H9 (cell line): ENCODE measurements around the gene ARHGEF12. TPM values are rescaled to one million over a fixed set of nuclear protein-coding genes. Genes with fewer than 3 reads are reported as not detected.

Experiments
- DNase-seq: peaks from one replicate; pipeline ENCODE4 v3.0.0-alpha.2; 2017
- H2AFZ ChIP-seq: one replicate; pipeline ENCODE4 v1.6.1; 2013; ENCODE audit warnings: mild to moderate bottlenecking, low read length, control low read depth, moderate library complexity
- H2AK5ac ChIP-seq: 2 replicates; pipeline ENCODE4 v1.6.1; 2013; ENCODE audit warnings: low read length, control low read depth, mixed read lengths; ENCODE audit not compliant: insufficient read length
- H2BK120ac ChIP-seq: one replicate; pipeline ENCODE4 v1.6.1; 2013; ENCODE audit warnings: low read depth, mild to moderate bottlenecking, low read length, control low read depth, inconsistent platforms; ENCODE audit not compliant: poor library complexity, severe bottlenecking
- H2BK12ac ChIP-seq: 2 replicates; pipeline ENCODE4 v1.6.1; 2013; ENCODE audit warnings: low read length, control low read depth, mixed read lengths, low read depth; ENCODE audit not compliant: insufficient read length
- H2BK15ac ChIP-seq: 2 replicates; pipeline ENCODE4 v1.6.1; 2013; ENCODE audit warnings: low read depth, low read length, control low read depth
- H2BK20ac ChIP-seq: one replicate; pipeline ENCODE4 v1.6.1; 2013; ENCODE audit warnings: low read depth, mild to moderate bottlenecking, low read length, control low read depth, inconsistent platforms; ENCODE audit not compliant: poor library complexity, severe bottlenecking
- H2BK5ac ChIP-seq: 2 replicates; pipeline ENCODE4 v1.6.1; 2013; ENCODE audit warnings: low read length, control low read depth, mixed read lengths; ENCODE audit not compliant: insufficient read length
- H3K14ac ChIP-seq: 2 replicates; pipeline ENCODE4 v1.6.1; 2013; ENCODE audit warnings: low read length, control low read depth; ENCODE audit not compliant: insufficient read depth
- H3K18ac ChIP-seq: 2 replicates; pipeline ENCODE4 v1.6.1; 2013; ENCODE audit warnings: low read depth, mild to moderate bottlenecking, mixed read lengths, low read length, control low read depth; ENCODE audit not compliant: insufficient read length
- H3K23ac ChIP-seq: 2 replicates; pipeline ENCODE4 v1.6.1; 2013; ENCODE audit warnings: low read length, control low read depth, mixed read lengths, low read depth; ENCODE audit not compliant: insufficient read length
- H3K23me2 ChIP-seq: 2 replicates; pipeline ENCODE4 v1.6.1; 2013; ENCODE audit warnings: low read depth, mild to moderate bottlenecking, mixed read lengths, low read length, control low read depth; ENCODE audit not compliant: insufficient read length, poor library complexity, severe bottlenecking
- H3K27ac ChIP-seq: 2 replicates; pipeline ENCODE4 v1.5.1; 2013; ENCODE audit warnings: low read length, control low read depth, mixed read lengths, low read depth; ENCODE audit not compliant: insufficient read length
- H3K27me3 ChIP-seq: 2 replicates; pipeline ENCODE4 v1.6.1; 2013; ENCODE audit warnings: low read length, control low read depth, inconsistent platforms; ENCODE audit not compliant: insufficient read depth
- H3K4ac ChIP-seq: 2 replicates; pipeline ENCODE4 v1.6.1; 2013; ENCODE audit warnings: low read depth, mild to moderate bottlenecking, control low read depth, inconsistent platforms, low read length, moderate library complexity
- H3K4me1 ChIP-seq: 2 replicates; pipeline ENCODE4 v1.6.1; 2013; ENCODE audit warnings: low read length, control low read depth, inconsistent platforms; ENCODE audit not compliant: insufficient read depth
- H3K4me2 ChIP-seq: 2 replicates; pipeline ENCODE4 v1.6.1; 2013; ENCODE audit warnings: low read length, control low read depth, mixed read lengths; ENCODE audit not compliant: insufficient read length, insufficient read depth
- H3K56ac ChIP-seq: 2 replicates; pipeline ENCODE4 v1.6.1; 2013; ENCODE audit warnings: low read depth, mild to moderate bottlenecking, mixed read lengths, low read length, control low read depth; ENCODE audit not compliant: insufficient read length
- H3K79me1 ChIP-seq: 2 replicates; pipeline ENCODE4 v1.6.1; 2013; ENCODE audit warnings: low read depth, mild to moderate bottlenecking, moderate library complexity, low read length, control low read depth, inconsistent platforms; ENCODE audit not compliant: insufficient read depth, poor library complexity, severe bottlenecking
- H3K79me2 ChIP-seq: 2 replicates; pipeline ENCODE4 v1.6.1; 2013; ENCODE audit warnings: low read length, control low read depth, inconsistent platforms; ENCODE audit not compliant: insufficient read depth
- H3K9ac ChIP-seq: 2 replicates; pipeline ENCODE4 v1.6.1; 2013; ENCODE audit warnings: low read length, control low read depth, mixed read lengths; ENCODE audit not compliant: insufficient read length; ENCODE audit errors: extremely low read depth
- H3K9me3 ChIP-seq: one replicate; pipeline ENCODE4 v1.6.1; 2013; ENCODE audit warnings: low read depth, low read length, inconsistent platforms; ENCODE audit not compliant: control insufficient read depth
- H3T11ph ChIP-seq: one replicate; pipeline ENCODE4 v1.6.1; 2013; ENCODE audit warnings: mild to moderate bottlenecking, low read length, control low read depth, inconsistent platforms
- H4K20me1 ChIP-seq: one replicate; pipeline ENCODE4 v1.6.1; 2013; ENCODE audit not compliant: control insufficient read depth, insufficient read length, insufficient read depth
- H4K5ac ChIP-seq: 2 replicates; pipeline ENCODE4 v1.6.1; 2013; ENCODE audit warnings: low read depth, mild to moderate bottlenecking, mixed read lengths, low read length, control low read depth; ENCODE audit not compliant: insufficient read length
- H4K8ac ChIP-seq: replicated peaks from 2 replicates; pipeline ENCODE4 v1.6.1; 2013; ENCODE audit warnings: low read length, control low read depth, mixed read lengths, low read depth; ENCODE audit not compliant: insufficient read length
- H4K91ac ChIP-seq: 2 replicates; pipeline ENCODE4 v1.6.1; 2013; ENCODE audit warnings: low read depth, mild to moderate bottlenecking, moderate library complexity, mixed read lengths, low read length, control low read depth; ENCODE audit not compliant: insufficient read length
- H3K27ac Mint-ChIP-seq, 3 experiments: 2 replicates in 2 of 3; 3 replicates in 1 of 3; pipeline ENCODE4 v1.8.0; 2020 to 2021; ENCODE audit warnings: mixed read lengths in 3 of 3, mild to moderate bottlenecking in 1 of 3, moderate library complexity in 1 of 3
- H3K27me3 Mint-ChIP-seq: 2 replicates; pipeline ENCODE4 v1.8.0; 2021; ENCODE audit warnings: low read depth, mild to moderate bottlenecking, moderate library complexity, mixed read lengths
- H3K36me3 Mint-ChIP-seq, 3 experiments: 2 replicates in 2 of 3; 3 replicates in 1 of 3; pipeline ENCODE4 v1.8.0; 2020 to 2021; ENCODE audit warnings: low read depth in 3 of 3, mixed read lengths in 3 of 3; ENCODE audit not compliant: insufficient read depth in 1 of 3
- H3K4me1 Mint-ChIP-seq, 2 experiments: 2 replicates each; pipeline ENCODE4 v1.8.0; 2020; ENCODE audit warnings: mixed read lengths in 2 of 2
- H3K4me3 Mint-ChIP-seq, 2 experiments: 2 replicates in 1 of 2; 3 replicates in 1 of 2; pipeline ENCODE4 v1.8.0; 2020 to 2021; ENCODE audit warnings: mild to moderate bottlenecking in 2 of 2, mixed read lengths in 2 of 2, moderate library complexity in 1 of 2
- H3K9me3 Mint-ChIP-seq, 2 experiments: 2 replicates in 1 of 2; 3 replicates in 1 of 2; pipeline ENCODE4 v1.8.0; 2020; ENCODE audit warnings: mild to moderate bottlenecking in 2 of 2, mixed read lengths in 2 of 2, moderate library complexity in 1 of 2
- WGBS: extraction: QIAGEN DNeasy Blood & Tissue Kit; methylation state at CpG from one replicate; pipeline ENCODE4 v1.1.7; 2013; ENCODE audit warnings: missing lambda C conversion rate, low lambda C conversion rate, mixed read lengths; ENCODE audit not compliant: insufficient read length; ENCODE audit errors: extremely low coverage; 5-methylcytosine and 5-hydroxymethylcytosine counted together
- total RNA-seq: library from RNA; stranded (reverse); gene quantifications from 2 replicates; pipeline ENCODE4 v1.2.1, GENCODE V29; 2021
- TF ChIP-seq, protein P1 (sequence below): fragments of 200-600 bp; sonication (generic); conservative IDR thresholded peaks from 3 replicates; pipeline ENCODE4 v1.8.0; 2021; ENCODE audit warnings: antibody characterized with exemption, mild to moderate bottlenecking

The ARHGEF12 gene
- total RNA-seq, 1 experiment from 2014 or later = 27.0 TPM

DNA sequence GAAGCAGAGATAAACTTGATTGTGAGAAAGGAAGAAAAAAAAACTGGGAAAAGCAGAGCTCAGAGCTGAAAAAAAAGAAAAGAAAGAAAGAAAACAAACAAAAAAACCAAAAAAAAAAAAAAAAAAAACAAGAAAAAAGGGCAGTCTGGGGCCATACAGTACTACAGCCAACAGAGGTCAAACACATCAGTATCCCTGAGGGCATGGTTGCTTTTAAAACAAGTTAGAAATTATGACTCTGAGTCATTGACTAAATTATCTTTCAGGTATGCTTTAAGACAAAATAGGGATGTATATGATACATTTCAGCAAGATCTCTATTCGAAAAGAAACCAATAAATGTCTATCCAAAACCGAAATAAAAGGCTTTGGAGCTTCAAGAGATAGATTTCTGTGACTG, 48.2 kb upstream of the ARHGEF12 start:
- no peak overlapping the region for H3T11ph ChIP-seq
- H2BK12ac ChIP-seq = no peak overlapping the region
- no peak overlapping the region for H2AK5ac ChIP-seq
- H2BK120ac ChIP-seq = no peak overlapping the region
- no peaks in the 10 kb centered on the region for H4K20me1 ChIP-seq
- H2BK5ac ChIP-seq = no peak overlapping the region
- no peaks in the 10 kb centered on the region for H3K79me1 ChIP-seq
- TF ChIP-seq, protein P1, sequence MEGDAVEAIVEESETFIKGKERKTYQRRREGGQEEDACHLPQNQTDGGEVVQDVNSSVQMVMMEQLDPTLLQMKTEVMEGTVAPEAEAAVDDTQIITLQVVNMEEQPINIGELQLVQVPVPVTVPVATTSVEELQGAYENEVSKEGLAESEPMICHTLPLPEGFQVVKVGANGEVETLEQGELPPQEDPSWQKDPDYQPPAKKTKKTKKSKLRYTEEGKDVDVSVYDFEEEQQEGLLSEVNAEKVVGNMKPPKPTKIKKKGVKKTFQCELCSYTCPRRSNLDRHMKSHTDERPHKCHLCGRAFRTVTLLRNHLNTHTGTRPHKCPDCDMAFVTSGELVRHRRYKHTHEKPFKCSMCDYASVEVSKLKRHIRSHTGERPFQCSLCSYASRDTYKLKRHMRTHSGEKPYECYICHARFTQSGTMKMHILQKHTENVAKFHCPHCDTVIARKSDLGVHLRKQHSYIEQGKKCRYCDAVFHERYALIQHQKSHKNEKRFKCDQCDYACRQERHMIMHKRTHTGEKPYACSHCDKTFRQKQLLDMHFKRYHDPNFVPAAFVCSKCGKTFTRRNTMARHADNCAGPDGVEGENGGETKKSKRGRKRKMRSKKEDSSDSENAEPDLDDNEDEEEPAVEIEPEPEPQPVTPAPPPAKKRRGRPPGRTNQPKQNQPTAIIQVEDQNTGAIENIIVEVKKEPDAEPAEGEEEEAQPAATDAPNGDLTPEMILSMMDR = no peak
- no peak overlapping the region for H3K4ac ChIP-seq
- H3K9ac ChIP-seq = no peak overlapping the region
- H3K4me2 ChIP-seq = no peak overlapping the region
- H4K5ac ChIP-seq = no peak overlapping the region
- Mint-ChIP-seq H3K4me3 (no peak overlapping the region), H3K27ac (no peak overlapping the region), H3K36me3 (no peaks in the 10 kb centered on the region), H3K9me3 (no peaks in the 10 kb centered on the region), H3K27me3 (peaks cover 16% of the 10 kb centered on the region), H3K4me1 (peaks cover 15% of the 10 kb centered on the region in 2 experiments)
- no peak for DNase-seq
- H3K14ac ChIP-seq = no peak overlapping the region
- no peak overlapping the region for H2AFZ ChIP-seq
- no peaks in the 10 kb centered on the region for H3K9me3 ChIP-seq
- no peak overlapping the region for H4K8ac ChIP-seq
- H2BK20ac ChIP-seq = no peak overlapping the region
- no CpG with 5 or more reads among the region's 2 CpGs for WGBS
- H3K79me2 ChIP-seq = no peaks in the 10 kb centered on the region
- H3K4me1 ChIP-seq = no peaks in the 10 kb centered on the region
- no peak overlapping the region for H3K56ac ChIP-seq
- H3K23me2 ChIP-seq = no peaks in the 10 kb centered on the region
- H3K27ac ChIP-seq = no peak overlapping the region
- H3K27me3 ChIP-seq = no peaks in the 10 kb centered on the region
- no peak overlapping the region for H3K23ac ChIP-seq
- H3K18ac ChIP-seq = no peak overlapping the region
- H2BK15ac ChIP-seq = no peak overlapping the region
- H4K91ac ChIP-seq = no peak overlapping the region
